Measurements from ENCODE around the gene SLC5A10. TPM values are rescaled to one million over a fixed set of nuclear protein-coding genes. Genes with fewer than 3 reads are reported as not detected.

SLC5A10 gene
- polyA plus RNA-seq, 1 donor from 2014 or later = not detected

DNA sequence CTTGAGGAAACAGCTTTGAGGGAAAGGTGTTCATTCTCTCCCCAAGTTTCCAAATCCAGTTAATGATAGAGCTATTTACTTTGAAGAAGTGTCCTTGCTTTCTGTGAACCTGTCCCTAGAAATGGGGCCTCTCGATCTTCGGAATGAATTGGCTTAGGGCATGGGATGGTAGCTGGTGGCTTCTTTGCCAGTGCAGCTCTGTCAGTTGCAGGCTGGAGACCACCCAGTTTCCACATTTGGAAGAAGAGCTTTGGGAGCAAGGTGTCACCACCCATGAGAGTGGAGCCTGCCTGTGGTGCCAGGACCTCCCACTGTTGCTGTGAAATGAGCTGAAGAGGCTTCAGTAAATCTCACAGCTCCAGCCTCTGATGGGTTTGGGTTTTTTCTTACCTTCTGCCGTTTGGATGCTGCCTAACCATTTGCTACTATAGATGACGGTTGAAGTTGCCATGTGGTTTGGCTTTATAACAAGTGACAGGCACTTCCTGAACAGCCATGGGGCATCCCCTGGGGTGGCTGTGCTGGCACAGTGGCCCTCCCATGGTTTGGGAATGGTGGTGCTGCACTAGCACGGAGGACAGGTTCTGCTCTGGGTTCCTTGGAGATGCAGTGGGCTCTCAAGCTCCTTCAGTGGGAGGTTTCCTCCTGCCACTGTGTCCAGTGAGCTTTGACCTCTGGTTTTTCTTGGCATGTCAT is 19.5 kb upstream of the SLC5A10 start:
- no peaks in the 10 kb centered on the region for H3K27me3 ChIP-seq (ENCODE audit: insufficient read depth, low read depth, low read length)
- H3K79me2 ChIP-seq (replicated peaks; ENCODE audit: insufficient read depth, low read length) = no peaks in the 10 kb centered on the region
- no peak overlapping the region for H3K9ac ChIP-seq (ENCODE audit: low read length)
- no peaks in the 10 kb centered on the region for H3F3A ChIP-seq (ENCODE audit: insufficient read depth, low read length, poor library complexity, severe bottlenecking)
- no peaks in the 10 kb centered on the region for H3K9me3 ChIP-seq (ENCODE audit: low read length)
- no peak overlapping the region for H2AFZ ChIP-seq (ENCODE audit: low read depth, low read length)
- H3K36me3 ChIP-seq (ENCODE audit: insufficient read depth, low read length) = no peaks in the 10 kb centered on the region
- H4K20me1 ChIP-seq (ENCODE audit: insufficient read depth) = no peaks in the 10 kb centered on the region
- TF ChIP-seq RAD21 (conservative IDR thresholded peaks at IDR 0.05) (no peak), EP300 (conservative IDR thresholded peaks at IDR 0.05; ENCODE audit: poor library complexity, severe bottlenecking) (no peak), REST (IDR thresholded peaks at IDR 0.05; ENCODE audit: borderline replicate concordance) (no peak), SMC3 (conservative IDR thresholded peaks at IDR 0.05; ENCODE audit: poor library complexity) (no peak), EZH2 (IDR thresholded peaks at IDR 0.05; ENCODE audit: borderline replicate concordance, insufficient read depth, low read length, poor library complexity, severe bottlenecking) (no peak), TAF1 (IDR thresholded peaks at IDR 0.05; ENCODE audit: low read depth) (no peak), POLR2AphosphoS5 (IDR thresholded peaks at IDR 0.05) (no peak), MXI1 (conservative IDR thresholded peaks at IDR 0.05; ENCODE audit: poor library complexity, severe bottlenecking) (no peak)
- TF ChIP-seq, protein P1, sequence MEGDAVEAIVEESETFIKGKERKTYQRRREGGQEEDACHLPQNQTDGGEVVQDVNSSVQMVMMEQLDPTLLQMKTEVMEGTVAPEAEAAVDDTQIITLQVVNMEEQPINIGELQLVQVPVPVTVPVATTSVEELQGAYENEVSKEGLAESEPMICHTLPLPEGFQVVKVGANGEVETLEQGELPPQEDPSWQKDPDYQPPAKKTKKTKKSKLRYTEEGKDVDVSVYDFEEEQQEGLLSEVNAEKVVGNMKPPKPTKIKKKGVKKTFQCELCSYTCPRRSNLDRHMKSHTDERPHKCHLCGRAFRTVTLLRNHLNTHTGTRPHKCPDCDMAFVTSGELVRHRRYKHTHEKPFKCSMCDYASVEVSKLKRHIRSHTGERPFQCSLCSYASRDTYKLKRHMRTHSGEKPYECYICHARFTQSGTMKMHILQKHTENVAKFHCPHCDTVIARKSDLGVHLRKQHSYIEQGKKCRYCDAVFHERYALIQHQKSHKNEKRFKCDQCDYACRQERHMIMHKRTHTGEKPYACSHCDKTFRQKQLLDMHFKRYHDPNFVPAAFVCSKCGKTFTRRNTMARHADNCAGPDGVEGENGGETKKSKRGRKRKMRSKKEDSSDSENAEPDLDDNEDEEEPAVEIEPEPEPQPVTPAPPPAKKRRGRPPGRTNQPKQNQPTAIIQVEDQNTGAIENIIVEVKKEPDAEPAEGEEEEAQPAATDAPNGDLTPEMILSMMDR (IDR thresholded peaks at IDR 0.05; ENCODE audit: poor library complexity, severe bottlenecking) = no peak
- H3K4me3 ChIP-seq (ENCODE audit: low read length) = no peak overlapping the region
- H3K4me2 ChIP-seq (ENCODE audit: low read length) = no peak overlapping the region
- no peaks in the 10 kb centered on the region for H3K9me2 ChIP-seq (ENCODE audit: insufficient read depth, low read length)
- no peak overlapping the region for H3K27ac ChIP-seq (ENCODE audit: low read length)

DNA sequence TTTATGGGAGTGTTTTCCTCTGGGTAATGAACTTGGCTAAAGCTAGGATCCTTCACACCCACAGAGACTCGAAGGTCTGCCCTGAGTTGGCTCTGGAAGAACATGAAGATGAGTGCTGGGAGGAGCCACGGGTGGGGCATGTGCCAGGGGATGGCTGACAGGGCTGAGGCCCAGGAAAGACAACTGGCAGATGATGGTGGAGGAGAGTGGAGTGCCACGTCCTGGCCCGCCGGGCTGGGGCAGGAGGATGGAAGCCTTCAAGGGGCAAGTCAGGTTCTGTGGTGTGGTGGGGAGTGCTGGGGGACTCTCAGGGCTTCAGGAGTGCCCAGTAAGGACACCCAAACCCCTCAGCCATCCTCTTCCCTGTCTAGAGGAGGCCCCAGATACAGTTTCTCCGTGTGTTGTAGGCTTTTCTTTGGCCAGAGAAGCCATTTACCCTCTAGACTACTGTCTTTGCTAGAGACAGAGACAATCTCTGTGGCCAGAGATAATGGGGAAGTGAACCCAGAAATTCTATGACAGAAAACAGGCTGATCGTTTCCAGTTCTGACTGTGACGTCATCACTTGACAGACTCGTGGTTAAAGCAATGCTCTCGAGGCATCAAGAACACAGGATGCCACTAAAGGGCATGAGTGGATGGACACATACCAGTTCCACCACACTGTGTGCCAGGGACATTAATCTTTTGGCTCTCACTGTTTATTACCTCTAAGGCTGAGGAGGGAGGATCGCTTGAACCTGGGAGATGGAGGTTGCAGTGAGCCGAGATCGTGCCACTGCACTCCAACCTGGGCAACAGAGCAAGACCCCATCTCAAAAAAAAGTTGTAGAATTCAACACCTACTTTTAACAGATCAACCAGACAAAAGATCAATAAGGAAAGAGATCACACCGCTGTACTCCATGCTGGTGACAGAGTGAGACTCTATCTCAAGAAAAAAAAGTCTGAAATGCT is 18.6 kb upstream of the SLC5A10 start:
- Histone ChIP-seq H3K4me2 (ENCODE audit: low read length) (no peak overlapping the region), H3K4me3 (ENCODE audit: low read length) (no peak overlapping the region), H3K36me3 (ENCODE audit: insufficient read depth, low read length) (no peaks in the 10 kb centered on the region), H3K9ac (ENCODE audit: low read length) (no peak overlapping the region), H3F3A (ENCODE audit: insufficient read depth, low read length, poor library complexity, severe bottlenecking) (no peaks in the 10 kb centered on the region), H3K27ac (ENCODE audit: low read length) (no peak overlapping the region), H3K9me2 (ENCODE audit: insufficient read depth, low read length) (no peaks in the 10 kb centered on the region), H3K27me3 (ENCODE audit: insufficient read depth, low read depth, low read length) (no peaks in the 10 kb centered on the region), H4K20me1 (ENCODE audit: insufficient read depth) (no peaks in the 10 kb centered on the region), H3K79me2 (replicated peaks; ENCODE audit: insufficient read depth, low read length) (no peaks in the 10 kb centered on the region), H2AFZ (ENCODE audit: low read depth, low read length) (no peak overlapping the region), H3K9me3 (ENCODE audit: low read length) (no peaks in the 10 kb centered on the region)
- TF ChIP-seq POLR2AphosphoS5 (IDR thresholded peaks at IDR 0.05) (no peak), RAD21 (conservative IDR thresholded peaks at IDR 0.05) (no peak), MXI1 (conservative IDR thresholded peaks at IDR 0.05; ENCODE audit: poor library complexity, severe bottlenecking) (no peak), EP300 (conservative IDR thresholded peaks at IDR 0.05; ENCODE audit: poor library complexity, severe bottlenecking) (no peak)
- TF ChIP-seq, protein P1 (IDR thresholded peaks at IDR 0.05; ENCODE audit: poor library complexity, severe bottlenecking) = no peak

All from neural cell (in vitro differentiated cells).